DOHH2 (cell line): Measurements from ENCODE around the gene SUSD4.

Source experiments
- H3F3A ChIP-seq: fragments of 200-600 bp; sonication (generic), shearing (Covaris generic); 2 replicates; pipeline ENCODE4 v1.6.0; 2016; ENCODE audit warnings: antibody characterized with exemption, mild to moderate bottlenecking; ENCODE audit not compliant: control insufficient read depth, insufficient read depth
- H3K27ac ChIP-seq: fragments of 200-600 bp; sonication (generic); 2 replicates; pipeline ENCODE4 v1.5.1; 2014; ENCODE audit warnings: low read depth, mild to moderate bottlenecking, low read length, moderate library complexity
- H3K27me3 ChIP-seq: fragments of 200-600 bp; sonication (generic); 2 replicates; pipeline ENCODE4 v1.6.1; 2014; ENCODE audit warnings: mild to moderate bottlenecking, low read length, mixed read lengths; ENCODE audit not compliant: control insufficient read depth
- H3K36me3 ChIP-seq: fragments of 200-600 bp; sonication (generic); 2 replicates; pipeline ENCODE4 v1.6.1; 2014; ENCODE audit warnings: mild to moderate bottlenecking, low read length, moderate library complexity, mixed read lengths; ENCODE audit not compliant: control insufficient read depth
- H3K4me1 ChIP-seq: fragments of 200-600 bp; sonication (generic); 2 replicates; pipeline ENCODE4 v1.6.1; 2014; ENCODE audit warnings: mild to moderate bottlenecking, low read length, mixed read lengths; ENCODE audit not compliant: control insufficient read depth
- H3K4me2 ChIP-seq: fragments of 200-600 bp; sonication (generic); 2 replicates; pipeline ENCODE4 v1.6.0; 2014; ENCODE audit warnings: mild to moderate bottlenecking, low read length, moderate library complexity
- H3K4me3 ChIP-seq: fragments of 200-600 bp; sonication (generic); 2 replicates; pipeline ENCODE4 v1.5.1; 2014; ENCODE audit warnings: mild to moderate bottlenecking, low read length, mixed read lengths
- H3K79me2 ChIP-seq: fragments of 200-600 bp; sonication (generic); 2 replicates; pipeline ENCODE4 v1.6.1; 2014; ENCODE audit warnings: mild to moderate bottlenecking, low read length, mixed read lengths; ENCODE audit not compliant: control insufficient read depth
- H3K9me2 ChIP-seq: fragments of 200-600 bp; sonication (generic); replicated peaks from 2 replicates; pipeline ENCODE4 v1.6.1; 2014; ENCODE audit warnings: mild to moderate bottlenecking, low read length, mixed read lengths; ENCODE audit not compliant: control insufficient read depth
- H3K9me3 ChIP-seq: fragments of 200-600 bp; sonication (generic); 2 replicates; pipeline ENCODE4 v1.6.1; 2014; ENCODE audit warnings: antibody characterized with exemption, low read length, mixed read lengths; ENCODE audit not compliant: control insufficient read depth, insufficient read depth
- H4K20me1 ChIP-seq: fragments of 200-600 bp; sonication (generic); 2 replicates; pipeline ENCODE4 v1.6.0; 2014; ENCODE audit warnings: low read depth, mild to moderate bottlenecking, antibody characterized with exemption, low read length, moderate library complexity; ENCODE audit not compliant: control insufficient read depth, insufficient read depth
- CTCF ChIP-seq: fragments of 200-600 bp; sonication (generic); IDR thresholded peaks from one replicate; pipeline ENCODE4 v1.5.1; 2014; ENCODE audit warnings: antibody characterized with exemption, mild to moderate bottlenecking, low read depth, low read length; ENCODE audit not compliant: poor library complexity, severe bottlenecking
- EZH2phosphoT487 ChIP-seq: fragments of 200-600 bp; sonication (generic); IDR thresholded peaks from 2 replicates; pipeline ENCODE4 v1.6.1; 2017; ENCODE audit warnings: borderline replicate concordance, mild to moderate bottlenecking, antibody characterized with exemption, low read length, moderate library complexity, mixed read lengths

Gene SUSD4

GRCh38 chr1:223242971-223243370 is 121.0 kb downstream of the SUSD4 start:
- no peaks in the 10 kb centered on the region for H3F3A ChIP-seq
- no peaks in the 10 kb centered on the region for H3K9me2 ChIP-seq
- H3K4me2 ChIP-seq: no peak overlapping the region
- H3K4me1 ChIP-seq: no peaks in the 10 kb centered on the region
- H3K4me3 ChIP-seq: no peak overlapping the region
- H3K27ac ChIP-seq: no peak overlapping the region
- TF ChIP-seq CTCF: no peak
- no peak for TF ChIP-seq EZH2phosphoT487
- H4K20me1 ChIP-seq: no peaks in the 10 kb centered on the region
- H3K79me2 ChIP-seq: no peaks in the 10 kb centered on the region
- H3K27me3 ChIP-seq: no peaks in the 10 kb centered on the region
- no peaks in the 10 kb centered on the region for H3K9me3 ChIP-seq
- no peaks in the 10 kb centered on the region for H3K36me3 ChIP-seq

DNA sequence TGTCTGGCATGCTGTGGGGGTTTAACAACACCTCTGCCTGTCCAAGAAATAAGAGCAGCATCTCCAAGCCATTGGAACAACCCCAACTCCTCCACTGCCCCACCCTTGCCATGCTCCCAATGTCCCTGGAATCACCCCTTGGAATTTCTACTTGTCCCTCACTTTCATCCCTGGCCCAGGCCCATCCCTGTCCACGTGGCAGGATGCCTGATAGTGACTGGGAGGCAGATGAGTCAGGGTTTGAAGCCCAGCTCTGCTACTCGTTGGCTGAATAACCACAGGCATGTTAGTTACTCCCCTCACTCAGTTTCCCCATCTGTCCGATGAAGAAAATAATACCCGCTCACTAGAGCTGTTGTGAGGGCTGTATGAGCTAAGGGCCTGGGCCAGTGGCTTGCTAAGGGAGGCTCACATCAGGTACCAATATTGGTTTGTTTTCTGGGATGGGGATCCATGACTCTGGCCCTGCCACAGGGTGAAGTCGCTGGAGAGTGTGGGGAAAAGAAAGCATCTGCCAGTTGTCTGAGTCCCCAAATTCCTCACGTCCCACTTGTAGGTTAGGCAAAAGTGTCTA is 121.5 kb downstream of the SUSD4 start:
- Histone ChIP-seq H3K9me2 (no peaks in the 10 kb centered on the region), H3F3A (no peaks in the 10 kb centered on the region), H3K36me3 (no peaks in the 10 kb centered on the region), H3K27me3 (no peaks in the 10 kb centered on the region), H3K4me2 (no peak overlapping the region), H3K9me3 (no peaks in the 10 kb centered on the region), H3K4me3 (no peak overlapping the region), H3K79me2 (no peaks in the 10 kb centered on the region), H3K4me1 (no peaks in the 10 kb centered on the region), H4K20me1 (no peaks in the 10 kb centered on the region), H3K27ac (no peak overlapping the region)
- TF ChIP-seq EZH2phosphoT487: no peak
- TF ChIP-seq CTCF: no peak

GRCh38 chr1:223240122-223240521 is 123.9 kb downstream of the SUSD4 start:
- H3K9me3 ChIP-seq: no peaks in the 10 kb centered on the region
- no peak overlapping the region for H3K4me3 ChIP-seq
- H3K27ac ChIP-seq: no peak overlapping the region
- no peaks in the 10 kb centered on the region for H3F3A ChIP-seq
- no peaks in the 10 kb centered on the region for H4K20me1 ChIP-seq
- H3K4me2 ChIP-seq: no peak overlapping the region
- H3K9me2 ChIP-seq: no peaks in the 10 kb centered on the region
- H3K36me3 ChIP-seq: no peaks in the 10 kb centered on the region
- H3K4me1 ChIP-seq: no peaks in the 10 kb centered on the region
- H3K27me3 ChIP-seq: no peaks in the 10 kb centered on the region
- H3K79me2 ChIP-seq: no peaks in the 10 kb centered on the region
- TF ChIP-seq EZH2phosphoT487: no peak
- TF ChIP-seq CTCF: no peak

DNA sequence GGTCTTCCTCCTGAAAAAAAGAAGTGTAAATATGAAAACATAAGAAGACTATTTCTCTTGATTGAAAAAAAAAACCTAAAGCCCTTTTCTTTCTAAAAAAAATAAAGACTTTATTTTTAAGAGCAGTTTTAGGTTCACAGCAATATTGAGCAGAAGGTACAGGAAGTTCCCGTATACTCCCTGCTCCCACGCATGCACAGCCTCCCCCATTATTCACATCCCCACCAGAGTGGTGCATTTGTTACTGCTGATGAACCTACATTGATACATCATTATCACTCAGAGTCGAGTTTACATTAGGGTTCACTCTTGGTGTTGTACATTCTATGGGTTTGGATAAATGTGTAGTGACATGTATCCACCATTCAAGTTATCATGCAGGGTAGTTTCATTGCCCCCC is 128.9 kb downstream of the SUSD4 start:
- H3K27me3 ChIP-seq: 0 out of 2 replicates have a peak, but pooled peaks cover 3% of the 10 kb centered on the region

More for the DNA sequence above, 128.9 kb downstream of the SUSD4 start:
- Histone ChIP-seq H4K20me1 (no peaks in the 10 kb centered on the region), H3K4me3 (no peak overlapping the region), H3K27ac (no peak overlapping the region), H3K79me2 (no peaks in the 10 kb centered on the region), H3K4me2 (no peak overlapping the region), H3K9me2 (no peaks in the 10 kb centered on the region), H3K36me3 (no peaks in the 10 kb centered on the region), H3K4me1 (no peaks in the 10 kb centered on the region), H3K9me3 (no peaks in the 10 kb centered on the region), H3F3A (no peaks in the 10 kb centered on the region)
- TF ChIP-seq CTCF (no peak), EZH2phosphoT487 (no peak)
